Islet precursor cell (in vitro differentiated cells): ENCODE measurements around the gene PDZK1IP1.

Experiments
- DNase-seq: peaks from one replicate; pipeline ENCODE4 v3.0.0-alpha.2; 2018

The PDZK1IP1 gene

DNA sequence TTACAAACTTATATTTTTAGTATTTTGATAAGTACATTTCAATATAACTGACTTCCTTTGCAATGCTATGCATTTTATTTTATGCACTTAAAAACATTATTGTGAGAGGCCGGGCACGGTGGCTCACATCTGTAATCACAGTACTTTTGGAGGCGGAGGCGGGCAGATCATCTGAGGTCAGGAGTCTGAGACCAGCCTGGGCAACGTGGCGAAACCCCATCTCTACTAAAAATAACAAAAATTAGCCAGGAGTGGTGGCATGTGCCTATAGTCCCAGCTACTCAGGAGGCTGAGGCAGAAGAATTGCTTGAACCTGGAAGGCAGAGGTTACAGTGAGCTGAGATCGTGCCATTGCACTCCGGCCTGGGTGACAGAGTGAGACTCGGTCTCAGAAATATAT lies 6.1 kb upstream of the PDZK1IP1 start:
- DNase-seq = peak; percentile 7

GRCh38 chr1:47194311-47194710 lies 4.5 kb upstream of the PDZK1IP1 start:
- DNase-seq = peak; percentile 37

DNA sequence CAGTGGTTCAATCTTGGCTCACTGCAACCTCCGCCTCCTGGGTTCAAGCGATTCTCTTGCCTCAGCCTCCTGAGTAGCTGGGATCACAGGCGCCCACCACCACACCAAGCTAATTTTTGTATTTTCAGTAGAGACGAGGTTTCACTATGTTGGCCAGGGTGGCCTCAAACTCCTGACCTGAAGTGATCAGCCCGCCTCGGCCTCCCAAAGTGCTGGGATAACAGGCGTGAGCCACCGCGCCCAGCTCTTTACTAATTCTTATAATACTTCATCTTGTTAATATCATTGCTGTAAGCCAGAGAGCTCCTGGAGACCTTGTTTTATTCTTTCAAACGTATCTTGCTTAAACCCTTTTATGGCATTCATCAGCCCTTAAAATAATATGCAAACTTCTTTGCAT lies 3.7 kb upstream of the PDZK1IP1 start:
- DNase-seq = peak; percentile 29

- peak; percentile 91 for DNase-seq
These were observed 2.9 kb upstream of the PDZK1IP1 start for GRCh38 chr1:47192458-47193384.

GRCh38 chr1:47191940-47192457 lies 2.2 kb upstream of the PDZK1IP1 start:
- DNase-seq = no peak

DNA sequence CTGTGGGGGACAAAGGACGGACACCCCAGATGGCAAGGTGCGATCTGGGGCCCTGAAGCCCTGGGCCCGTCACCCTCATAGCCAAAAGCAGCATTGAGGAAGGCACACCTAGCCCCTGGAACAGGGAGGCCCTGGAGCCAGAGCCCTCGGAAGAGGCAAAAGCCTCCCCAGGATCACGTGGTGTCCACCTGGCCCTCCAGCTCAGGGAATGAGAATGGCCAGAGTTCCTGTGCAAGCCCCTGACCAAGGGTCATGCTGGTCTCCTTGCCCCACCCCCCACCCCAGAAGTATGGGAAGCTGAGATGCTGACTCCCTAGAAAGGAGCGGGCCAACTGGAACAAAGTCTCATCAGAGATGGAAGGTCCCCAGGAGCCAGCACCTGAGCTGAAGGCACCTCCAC lies 1.0 kb upstream of the PDZK1IP1 start:
- peak; percentile 43 for DNase-seq

DNA sequence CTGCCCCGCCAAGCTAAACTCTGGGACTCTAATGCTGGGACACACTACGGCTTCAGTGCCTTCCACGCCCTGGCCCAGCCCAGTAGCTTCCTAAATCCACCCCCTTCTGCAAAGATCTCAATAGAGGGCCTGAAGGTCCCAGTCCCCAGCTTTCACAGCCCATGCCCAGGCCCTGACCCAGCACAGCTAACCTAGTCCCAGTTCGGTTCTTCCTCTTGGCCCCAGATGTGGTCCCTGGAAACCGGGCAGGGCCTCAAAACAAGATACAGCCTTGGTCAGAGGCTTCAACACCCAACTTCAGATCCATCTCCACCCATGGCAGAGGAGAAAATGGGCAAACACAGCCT lies 646 bp upstream of the PDZK1IP1 start:
- DNase-seq = no peak

GRCh38 chr1:47188791-47189785 lies 748 bp downstream of the PDZK1IP1 start:
- peak; percentile 49 for DNase-seq

GRCh38 chr1:47187926-47188250 lies 1.9 kb downstream of the PDZK1IP1 start:
- no peak for DNase-seq

- peak; percentile 52 for DNase-seq
These were observed 2.5 kb downstream of the PDZK1IP1 start for GRCh38 chr1:47187231-47187925.

DNA sequence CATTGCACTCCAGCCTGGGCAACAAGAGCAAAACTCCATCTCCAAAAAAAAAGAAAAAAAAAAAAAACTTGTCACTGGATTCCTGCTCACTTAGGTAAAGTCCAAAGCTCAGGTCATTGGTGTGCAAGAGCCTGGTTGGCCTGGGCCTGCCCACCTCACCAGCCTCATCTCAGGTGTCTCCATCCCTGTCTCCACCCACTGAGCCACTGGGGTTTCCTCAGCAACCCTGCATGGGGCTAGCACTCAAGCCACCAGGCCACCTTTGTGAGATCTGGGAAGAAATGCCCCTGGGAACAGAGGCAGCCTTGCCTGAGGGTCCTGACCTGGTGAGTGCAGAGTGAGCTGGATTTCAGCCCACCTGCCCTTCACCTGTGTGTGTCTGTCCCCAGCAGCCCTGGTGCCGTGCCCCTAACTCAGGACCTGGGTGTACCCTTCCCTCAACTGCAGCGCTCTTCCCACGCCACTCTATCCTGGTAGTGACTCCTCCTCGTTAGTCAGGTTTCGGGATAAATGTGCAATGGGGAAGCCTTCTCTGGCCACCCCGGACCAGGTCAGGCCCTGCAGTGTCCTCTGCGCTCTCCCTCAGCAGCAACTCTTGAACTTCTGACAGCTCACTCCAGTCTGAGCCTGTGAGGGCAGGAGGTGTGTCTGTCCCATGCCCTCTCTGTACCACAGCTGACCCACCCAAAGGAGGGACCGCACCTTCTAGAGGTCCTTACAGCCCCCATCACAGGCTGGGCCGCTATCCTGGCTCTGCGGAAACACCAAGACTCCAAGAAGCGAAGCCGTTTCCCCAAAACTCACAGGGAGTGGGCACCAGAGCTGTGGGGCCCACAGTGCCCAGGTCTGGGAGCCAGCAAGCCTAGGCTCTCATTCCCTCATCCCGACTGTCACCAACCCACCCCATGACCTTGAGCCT lies 3.3 kb downstream of the PDZK1IP1 start:
- peak; percentile 46 for DNase-seq

DNA sequence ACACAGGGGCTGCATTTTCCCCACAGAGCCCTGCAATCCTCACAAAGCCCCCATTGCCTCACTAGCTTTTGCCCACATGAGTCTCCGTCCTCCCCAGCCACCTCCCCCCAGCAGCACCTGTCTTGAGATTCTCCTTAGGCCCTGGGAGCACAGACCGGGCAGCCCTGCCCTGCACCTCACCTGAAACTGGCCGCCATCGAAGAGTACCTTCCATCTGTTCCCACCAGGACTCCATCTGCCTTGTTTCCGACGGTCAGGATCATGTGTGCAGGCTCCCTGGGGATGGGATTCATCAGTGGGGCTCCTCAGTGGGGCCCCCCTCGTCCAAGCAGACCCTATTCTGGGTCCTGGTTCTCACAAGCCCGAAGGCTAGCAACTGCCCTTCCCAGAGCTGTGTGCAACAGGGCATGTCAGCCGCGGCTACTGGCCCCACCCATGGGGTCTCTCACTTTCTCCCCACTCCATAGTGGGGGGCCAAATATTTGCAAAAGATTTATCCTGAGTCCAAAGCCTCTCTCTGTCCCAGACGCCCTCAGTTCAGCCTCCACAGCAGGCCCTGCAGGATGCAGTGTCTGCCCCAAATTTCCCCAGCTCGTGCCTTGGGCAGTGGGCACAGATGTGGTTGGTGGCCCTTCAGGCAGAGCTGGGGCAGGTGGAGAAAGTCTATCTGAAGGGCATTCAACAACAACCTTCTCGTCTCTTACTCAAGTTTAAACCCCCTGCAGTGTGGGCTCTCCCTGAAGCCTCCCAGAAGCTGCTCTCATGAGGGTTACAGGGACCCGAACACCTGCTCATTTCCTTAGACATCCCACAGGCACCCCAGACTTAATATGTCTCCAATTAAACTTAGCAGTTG lies 4.8 kb downstream of the PDZK1IP1 start:
- DNase-seq = peak; percentile 46

DNA sequence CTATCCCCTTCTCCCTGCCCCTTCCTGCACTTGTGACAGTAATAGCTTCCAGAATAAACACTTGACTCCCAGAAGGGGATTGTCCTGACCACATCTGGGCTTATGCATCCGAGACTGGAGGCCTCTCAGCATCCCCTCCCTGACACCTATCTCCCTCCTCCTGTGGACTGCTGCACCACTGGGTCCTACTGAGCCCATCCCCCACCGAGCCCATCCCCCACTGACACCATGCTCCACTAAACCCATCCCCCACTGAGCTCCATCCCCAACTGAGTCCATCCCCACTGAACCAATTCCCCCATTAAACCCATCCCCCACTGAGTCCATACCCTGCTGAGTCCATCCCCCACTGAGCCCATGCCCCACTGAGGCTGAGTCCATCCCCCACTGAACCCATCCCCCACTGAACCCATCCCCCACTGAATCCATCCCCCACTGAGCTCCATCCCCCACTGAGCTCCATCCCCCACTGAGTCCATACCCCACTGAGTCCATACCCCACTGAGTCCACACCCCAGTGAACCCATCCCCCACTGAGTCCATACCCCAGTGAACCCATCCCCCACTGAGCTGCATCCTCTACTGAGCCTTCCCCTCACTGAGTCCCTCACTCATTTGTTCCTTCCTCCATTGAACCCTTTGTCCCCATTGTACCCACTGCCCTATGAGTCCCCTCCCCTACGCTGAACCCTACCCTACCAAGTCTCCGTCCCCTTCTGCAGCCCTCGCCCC lies 5.6 kb downstream of the PDZK1IP1 start:
- DNase-seq = peak; percentile 44

- peak; percentile 36 for DNase-seq
These were observed 6.3 kb downstream of the PDZK1IP1 start for GRCh38 chr1:47183308-47184089.

DNA sequence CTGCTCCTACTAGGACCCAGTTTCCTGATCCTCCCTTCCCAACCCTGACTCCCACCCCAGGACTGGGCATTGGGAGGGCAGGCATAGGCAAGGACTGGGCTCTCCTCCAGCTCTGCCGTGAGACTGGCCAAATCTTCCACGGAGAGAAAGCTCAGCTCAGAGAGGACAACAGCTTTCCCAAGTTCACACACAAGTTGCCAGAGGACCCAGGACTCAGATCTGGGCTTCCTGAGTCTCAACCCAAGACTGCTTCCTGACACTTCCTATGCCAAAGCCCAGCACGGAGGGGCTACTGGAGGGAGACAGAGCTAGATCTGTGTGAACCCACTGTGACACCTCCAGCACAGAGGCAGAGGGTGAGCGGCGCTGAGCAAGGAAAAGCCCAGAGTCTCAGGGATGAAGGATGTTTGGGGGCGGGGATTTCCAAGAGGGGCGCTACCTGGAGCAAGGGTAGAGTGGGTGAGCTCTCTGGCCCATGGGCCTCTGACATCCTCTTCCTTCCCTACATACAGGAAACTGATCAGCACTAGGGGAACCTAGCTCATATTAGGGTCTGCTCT lies 7.1 kb downstream of the PDZK1IP1 start:
- peak; percentile 46 for DNase-seq

DNA sequence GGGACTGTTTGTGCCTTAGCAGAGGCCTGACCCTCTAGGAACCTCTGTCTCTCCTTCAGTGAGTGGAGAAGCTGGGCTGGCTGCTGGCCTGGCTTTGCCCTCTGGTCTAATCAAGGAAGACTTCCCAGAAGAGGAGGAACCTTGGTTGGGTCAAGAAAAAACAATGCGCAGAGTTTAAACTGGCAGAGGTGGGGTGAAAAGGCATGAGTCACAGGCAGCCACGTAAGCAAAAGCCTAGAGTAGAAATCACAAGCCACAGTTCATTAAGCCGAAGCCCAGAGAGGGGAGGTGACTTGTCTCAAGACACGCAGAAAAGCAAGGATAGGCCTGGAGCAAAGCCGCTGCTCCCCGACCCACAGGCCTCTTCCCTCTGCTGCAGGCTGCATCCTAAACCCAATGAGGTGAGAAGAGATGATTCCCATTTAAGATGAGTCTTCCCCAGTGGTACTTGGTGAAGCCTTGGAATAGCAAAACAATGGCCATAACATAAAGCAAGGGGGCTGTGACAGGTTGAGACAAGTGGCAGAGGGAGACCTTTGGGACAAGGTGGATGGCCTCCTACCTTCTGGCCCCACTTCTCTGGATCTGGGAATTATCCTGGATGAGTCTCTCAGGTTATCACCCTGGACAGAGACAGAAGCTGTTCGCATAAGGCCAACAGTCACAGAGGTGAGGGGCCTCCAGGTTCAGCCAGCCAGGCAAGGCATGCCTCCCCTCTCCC lies 7.7 kb downstream of the PDZK1IP1 start:
- DNase-seq = no peak

GRCh38 chr1:47181095-47181954 lies 8.5 kb downstream of the PDZK1IP1 start:
- DNase-seq = no peak
